Endodermal cell (in vitro differentiated cells): ENCODE results near the gene ZDHHC7. TPM values are rescaled to one million over a fixed set of nuclear protein-coding genes. Genes with fewer than 3 reads are reported as not detected.

ENCODE experiments used
- DNase-seq: peaks from one replicate; pipeline ENCODE4 v3.0.0-alpha.2; 2017
- H3K27ac ChIP-seq: 2 replicates; pipeline ENCODE4 v1.5.1; 2013; ENCODE audit warnings: mild to moderate bottlenecking, low read depth, low read length, moderate library complexity
- H3K27me3 ChIP-seq: 2 replicates; pipeline ENCODE4 v1.6.1; 2013; ENCODE audit warnings: mild to moderate bottlenecking, low read length, moderate library complexity; ENCODE audit not compliant: insufficient read depth, control insufficient read depth, poor library complexity, severe bottlenecking
- H3K36me3 ChIP-seq: 2 replicates; pipeline ENCODE4 v1.7.0; 2013; ENCODE audit warnings: mild to moderate bottlenecking, low read length, moderate library complexity; ENCODE audit not compliant: control insufficient read depth, insufficient read depth
- H3K4me1 ChIP-seq: one replicate; pipeline ENCODE4 v1.7.0; 2013; ENCODE audit warnings: low read length; ENCODE audit not compliant: control insufficient read depth, insufficient read depth
- H3K4me3 ChIP-seq: 2 replicates; pipeline ENCODE4 v1.5.1; 2013; ENCODE audit warnings: mild to moderate bottlenecking, low read length, moderate library complexity
- H3K9ac ChIP-seq: 2 replicates; pipeline ENCODE4 v1.6.1; 2013; ENCODE audit warnings: mild to moderate bottlenecking, low read length, moderate library complexity; ENCODE audit not compliant: poor library complexity, severe bottlenecking; ENCODE audit errors: extremely low read depth
- H3K9me3 ChIP-seq: 2 replicates; pipeline ENCODE4 v1.6.1; 2013; ENCODE audit warnings: mild to moderate bottlenecking, low read length, moderate library complexity; ENCODE audit not compliant: control insufficient read depth
- H3K27ac Mint-ChIP-seq: 2 replicates; pipeline ENCODE4 v1.8.0; 2020; ENCODE audit warnings: mixed read lengths
- H3K27me3 Mint-ChIP-seq: 2 replicates; pipeline ENCODE4 v1.8.0; 2021; ENCODE audit warnings: mild to moderate bottlenecking, mixed read lengths; ENCODE audit not compliant: insufficient read depth
- H3K36me3 Mint-ChIP-seq: 2 replicates; pipeline ENCODE4 v1.8.0; 2020; ENCODE audit warnings: low read depth, mixed read lengths
- H3K4me1 Mint-ChIP-seq: 2 replicates; pipeline ENCODE4 v1.8.0; 2020; ENCODE audit warnings: mixed read lengths
- H3K4me3 Mint-ChIP-seq: 2 replicates; pipeline ENCODE4 v1.8.0; 2020; ENCODE audit warnings: mild to moderate bottlenecking, moderate library complexity, mixed read lengths
- H3K9me3 Mint-ChIP-seq: 2 replicates; pipeline ENCODE4 v1.8.0; 2020; ENCODE audit warnings: mild to moderate bottlenecking, mixed read lengths
- WGBS, 2 experiments: methylation state at CpG; one replicate each; pipeline versions ENCODE4 v1.1.5 to v1.1.7; 2013; ENCODE audit warnings: missing lambda C conversion rate in 2 of 2, mixed read lengths in 1 of 2; ENCODE audit not compliant: insufficient coverage in 1 of 2, insufficient read length in 1 of 2; 5-methylcytosine and 5-hydroxymethylcytosine counted together
- total RNA-seq, 2 donors: library from RNA; stranded (reverse); fragmentation: NEBNext Ultra II Directional in 1 of 2; extraction: Animal tissue kit (Norgen Biotek cat#: 25700) in 1 of 2; gene quantifications; 2 replicates in 1 of 2; 3 replicates in 1 of 2; pipeline ENCODE4 v1.2.1, GENCODE V29; 2021
- TF ChIP-seq, protein P1 (sequence below): fragments of 200-600 bp; sonication (generic); conservative IDR thresholded peaks from 2 replicates; pipeline ENCODE4 v1.5.0; 2021; ENCODE audit warnings: antibody characterized with exemption, mild to moderate bottlenecking

Gene ZDHHC7
- total RNA-seq, 2 donors from 2014 or later = 58.7 to 61.8 TPM

GRCh38 chr16:84967828-84968227 lies 43.5 kb downstream of the ZDHHC7 start:
- H3K4me1 Mint-ChIP-seq = peaks cover 4% of the 10 kb centered on the region
- no peaks in the 10 kb centered on the region for H3K36me3 Mint-ChIP-seq
- WGBS, 2 experiments = 92 to 95% methylated on average over 16 of the region's 16 CpGs
- no peak overlapping the region for H3K4me3 Mint-ChIP-seq
- TF ChIP-seq, protein P1, sequence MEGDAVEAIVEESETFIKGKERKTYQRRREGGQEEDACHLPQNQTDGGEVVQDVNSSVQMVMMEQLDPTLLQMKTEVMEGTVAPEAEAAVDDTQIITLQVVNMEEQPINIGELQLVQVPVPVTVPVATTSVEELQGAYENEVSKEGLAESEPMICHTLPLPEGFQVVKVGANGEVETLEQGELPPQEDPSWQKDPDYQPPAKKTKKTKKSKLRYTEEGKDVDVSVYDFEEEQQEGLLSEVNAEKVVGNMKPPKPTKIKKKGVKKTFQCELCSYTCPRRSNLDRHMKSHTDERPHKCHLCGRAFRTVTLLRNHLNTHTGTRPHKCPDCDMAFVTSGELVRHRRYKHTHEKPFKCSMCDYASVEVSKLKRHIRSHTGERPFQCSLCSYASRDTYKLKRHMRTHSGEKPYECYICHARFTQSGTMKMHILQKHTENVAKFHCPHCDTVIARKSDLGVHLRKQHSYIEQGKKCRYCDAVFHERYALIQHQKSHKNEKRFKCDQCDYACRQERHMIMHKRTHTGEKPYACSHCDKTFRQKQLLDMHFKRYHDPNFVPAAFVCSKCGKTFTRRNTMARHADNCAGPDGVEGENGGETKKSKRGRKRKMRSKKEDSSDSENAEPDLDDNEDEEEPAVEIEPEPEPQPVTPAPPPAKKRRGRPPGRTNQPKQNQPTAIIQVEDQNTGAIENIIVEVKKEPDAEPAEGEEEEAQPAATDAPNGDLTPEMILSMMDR = no peak
- peaks cover 4% of the 10 kb centered on the region for H3K9me3 Mint-ChIP-seq
- H3K27ac ChIP-seq = no peak overlapping the region
- no peak overlapping the region for H3K4me3 ChIP-seq
- no peak for DNase-seq
- H3K4me1 ChIP-seq = no peaks in the 10 kb centered on the region
- H3K36me3 ChIP-seq = no peaks in the 10 kb centered on the region
- no peaks in the 10 kb centered on the region for H3K27me3 Mint-ChIP-seq
- no peaks in the 10 kb centered on the region for H3K9me3 ChIP-seq
- no peak overlapping the region for H3K9ac ChIP-seq
- H3K27me3 ChIP-seq = no peaks in the 10 kb centered on the region
- H3K27ac Mint-ChIP-seq = no peak overlapping the region

DNA sequence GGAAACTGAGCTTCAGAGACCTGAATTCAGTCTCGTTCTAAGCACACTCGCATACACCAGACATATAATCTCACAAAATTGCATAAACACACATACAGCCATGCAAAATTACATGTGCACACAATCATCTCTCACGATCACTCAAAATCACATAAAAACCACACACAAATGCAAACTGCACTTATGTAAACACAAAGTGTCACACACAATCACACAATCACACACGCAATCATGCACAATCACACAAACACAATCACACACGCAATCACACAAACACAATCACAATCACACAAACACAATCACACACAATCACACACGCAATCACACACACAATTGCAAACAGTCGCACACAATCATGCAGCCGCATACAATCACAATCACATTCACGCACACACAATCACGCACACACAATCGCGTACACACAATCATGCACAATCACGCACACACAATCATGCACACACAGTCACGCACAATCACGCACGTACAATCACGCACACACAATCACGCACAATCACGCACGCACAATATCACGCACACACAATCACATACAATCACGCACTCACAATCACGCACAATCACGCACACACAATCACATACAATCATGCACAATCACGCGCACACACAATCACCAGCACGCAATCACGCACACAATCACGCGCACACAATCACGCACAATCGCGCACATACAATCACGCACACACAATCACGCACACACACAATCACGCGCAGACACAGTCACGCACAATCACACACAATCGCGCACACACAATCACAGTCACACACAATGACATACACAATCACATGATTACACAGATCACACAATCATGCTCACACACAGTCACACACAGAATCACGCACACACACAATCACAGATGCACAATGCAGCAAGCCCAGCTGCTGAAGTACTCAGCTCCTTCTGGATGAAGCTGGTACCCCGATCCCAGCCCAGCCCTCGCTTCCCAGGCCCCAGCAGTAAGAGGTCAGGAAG lies 45.6 kb downstream of the ZDHHC7 start:
- Mint-ChIP-seq H3K27ac (no peak overlapping the region), H3K4me1 (peaks cover 4% of the 10 kb centered on the region), H3K36me3 (no peaks in the 10 kb centered on the region), H3K4me3 (no peak overlapping the region), H3K9me3 (peaks cover 4% of the 10 kb centered on the region), H3K27me3 (no peaks in the 10 kb centered on the region)
- Histone ChIP-seq H3K4me3 (no peak overlapping the region), H3K9ac (no peak overlapping the region), H3K36me3 (no peaks in the 10 kb centered on the region), H3K4me1 (no peaks in the 10 kb centered on the region), H3K27me3 (no peaks in the 10 kb centered on the region), H3K9me3 (no peaks in the 10 kb centered on the region), H3K27ac (no peak overlapping the region)
- 90 to 93% methylated on average over 37 to 42 of the region's 43 CpGs for WGBS, 2 experiments
- no peak for DNase-seq
- TF ChIP-seq, protein P1 = no peak

DNA sequence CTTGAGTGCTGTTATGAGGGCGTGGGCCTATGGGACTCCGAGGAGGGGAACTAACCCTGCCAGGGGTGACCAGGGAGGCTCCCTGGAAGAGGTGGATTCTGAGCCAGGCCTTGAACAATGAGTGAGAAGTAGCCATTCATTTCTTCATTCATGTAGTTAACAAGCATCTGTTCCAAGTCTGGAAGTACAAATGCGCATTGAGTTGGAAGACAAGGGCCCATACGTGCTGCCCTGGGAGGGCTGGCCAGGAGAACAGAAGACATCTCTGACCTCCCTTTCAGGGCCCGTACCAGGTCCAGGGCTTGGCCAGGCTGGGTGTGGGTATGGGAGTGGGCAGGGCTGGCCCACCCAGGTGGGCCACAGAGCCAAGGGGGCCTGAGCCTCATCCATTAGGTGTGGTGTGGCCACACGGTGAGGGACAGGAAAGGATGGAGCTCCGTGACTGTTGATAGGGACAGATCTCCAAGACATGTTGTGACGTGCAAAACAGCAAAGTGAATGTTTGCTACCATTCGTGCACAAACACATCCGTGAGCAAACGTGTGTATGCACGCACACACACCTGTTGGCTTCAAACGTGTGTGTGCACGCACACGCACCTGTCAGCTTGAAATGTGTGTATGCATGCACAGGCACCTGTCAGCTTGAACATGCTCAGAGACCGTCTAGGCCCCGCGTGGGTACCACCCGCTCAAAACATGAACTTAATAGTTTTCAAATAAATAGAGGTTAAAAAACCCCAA lies 46.8 kb downstream of the ZDHHC7 start:
- Histone ChIP-seq H3K4me1 (no peaks in the 10 kb centered on the region), H3K27me3 (no peaks in the 10 kb centered on the region), H3K4me3 (no peak overlapping the region), H3K9ac (no peak overlapping the region), H3K36me3 (no peaks in the 10 kb centered on the region), H3K27ac (no peak overlapping the region), H3K9me3 (no peaks in the 10 kb centered on the region)
- Mint-ChIP-seq H3K36me3 (no peaks in the 10 kb centered on the region), H3K27ac (no peak overlapping the region), H3K27me3 (no peaks in the 10 kb centered on the region), H3K4me3 (no peak overlapping the region), H3K9me3 (peaks cover 4% of the 10 kb centered on the region), H3K4me1 (peaks cover 4% of the 10 kb centered on the region)
- TF ChIP-seq, protein P1 = no peak
- 93 to 96% methylated on average over 13 to 19 of the region's 19 CpGs for WGBS, 2 experiments
- DNase-seq = no peak
